Suprapubic skin (tissue), 4 donors: ENCODE measurements around the gene PDE4D.

Experiments used
- EP300 ChIP-seq: sonication (generic); formaldehyde crosslinking; IDR thresholded peaks from one replicate; pipeline ENCODE4 v1.6.1; 2017; ENCODE audit warnings: antibody characterized with exemption
- POLR2A ChIP-seq, 2 donors: fragments of 450-650 bp; IDR thresholded peaks; one replicate each; pipeline ENCODE4 v1.6.1; 2017; ENCODE audit warnings: antibody characterized with exemption in 2 of 2, mild to moderate bottlenecking in 2 of 2, moderate library complexity in 2 of 2
- POLR2AphosphoS5 ChIP-seq, 3 donors: sonication (generic); formaldehyde crosslinking; IDR thresholded peaks; one replicate each; pipeline ENCODE4 v1.6.1; 2017; ENCODE audit warnings: antibody characterized with exemption in 3 of 3
- TF ChIP-seq, protein P1 (sequence below), 2 donors: fragments of 200-600 bp in 1 of 2; fragments of 450-650 bp in 1 of 2; sonication (generic) in 1 of 2; IDR thresholded peaks; one replicate each; pipeline ENCODE4 v1.5.1; 2016 to 2019; ENCODE audit warnings: antibody characterized with exemption in 2 of 2, mild to moderate bottlenecking in 1 of 2, moderate library complexity in 1 of 2

DNA sequence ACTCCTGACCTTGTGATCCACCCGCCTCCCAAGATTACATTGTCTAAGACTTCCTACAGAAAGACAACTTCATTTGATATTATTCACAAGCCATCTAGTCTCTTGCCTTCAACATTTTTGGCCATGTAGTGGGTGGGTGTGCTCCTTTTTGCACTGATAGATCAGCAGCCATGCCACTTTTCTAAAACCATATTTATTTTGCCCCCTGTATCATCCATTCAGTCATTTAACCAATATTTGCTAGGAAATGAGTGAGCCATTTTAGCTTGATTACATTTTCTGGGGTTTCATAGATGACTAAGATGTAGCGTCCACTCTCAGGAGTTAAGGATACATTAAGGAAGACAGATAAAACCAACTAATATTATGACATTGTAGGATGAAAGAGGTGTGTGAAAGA is 755.0 kb downstream of the PDE4D start:
- no peak for TF ChIP-seq POLR2A (IDR thresholded peaks at IDR 0.05)
- TF ChIP-seq, protein P1, sequence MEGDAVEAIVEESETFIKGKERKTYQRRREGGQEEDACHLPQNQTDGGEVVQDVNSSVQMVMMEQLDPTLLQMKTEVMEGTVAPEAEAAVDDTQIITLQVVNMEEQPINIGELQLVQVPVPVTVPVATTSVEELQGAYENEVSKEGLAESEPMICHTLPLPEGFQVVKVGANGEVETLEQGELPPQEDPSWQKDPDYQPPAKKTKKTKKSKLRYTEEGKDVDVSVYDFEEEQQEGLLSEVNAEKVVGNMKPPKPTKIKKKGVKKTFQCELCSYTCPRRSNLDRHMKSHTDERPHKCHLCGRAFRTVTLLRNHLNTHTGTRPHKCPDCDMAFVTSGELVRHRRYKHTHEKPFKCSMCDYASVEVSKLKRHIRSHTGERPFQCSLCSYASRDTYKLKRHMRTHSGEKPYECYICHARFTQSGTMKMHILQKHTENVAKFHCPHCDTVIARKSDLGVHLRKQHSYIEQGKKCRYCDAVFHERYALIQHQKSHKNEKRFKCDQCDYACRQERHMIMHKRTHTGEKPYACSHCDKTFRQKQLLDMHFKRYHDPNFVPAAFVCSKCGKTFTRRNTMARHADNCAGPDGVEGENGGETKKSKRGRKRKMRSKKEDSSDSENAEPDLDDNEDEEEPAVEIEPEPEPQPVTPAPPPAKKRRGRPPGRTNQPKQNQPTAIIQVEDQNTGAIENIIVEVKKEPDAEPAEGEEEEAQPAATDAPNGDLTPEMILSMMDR (IDR thresholded peaks at IDR 0.05) = no peak
- no peak for TF ChIP-seq POLR2AphosphoS5 (IDR thresholded peaks at IDR 0.05)
- TF ChIP-seq EP300 = no peak
